Endodermal cell (in vitro differentiated cells): ENCODE data around the gene PRKCD. TPM values are rescaled to one million over a fixed set of nuclear protein-coding genes. Genes with fewer than 3 reads are reported as not detected.

Source experiments
- DNase-seq: peaks from one replicate; pipeline ENCODE4 v3.0.0-alpha.2; 2017
- H3K27ac ChIP-seq: 2 replicates; pipeline ENCODE4 v1.5.1; 2013; ENCODE audit warnings: mild to moderate bottlenecking, low read depth, low read length, moderate library complexity
- H3K27me3 ChIP-seq: 2 replicates; pipeline ENCODE4 v1.6.1; 2013; ENCODE audit warnings: mild to moderate bottlenecking, low read length, moderate library complexity; ENCODE audit not compliant: insufficient read depth, control insufficient read depth, poor library complexity, severe bottlenecking
- H3K36me3 ChIP-seq: 2 replicates; pipeline ENCODE4 v1.7.0; 2013; ENCODE audit warnings: mild to moderate bottlenecking, low read length, moderate library complexity; ENCODE audit not compliant: control insufficient read depth, insufficient read depth
- H3K4me1 ChIP-seq: one replicate; pipeline ENCODE4 v1.7.0; 2013; ENCODE audit warnings: low read length; ENCODE audit not compliant: control insufficient read depth, insufficient read depth
- H3K4me3 ChIP-seq: 2 replicates; pipeline ENCODE4 v1.5.1; 2013; ENCODE audit warnings: mild to moderate bottlenecking, low read length, moderate library complexity
- H3K9ac ChIP-seq: 2 replicates; pipeline ENCODE4 v1.6.1; 2013; ENCODE audit warnings: mild to moderate bottlenecking, low read length, moderate library complexity; ENCODE audit not compliant: poor library complexity, severe bottlenecking; ENCODE audit errors: extremely low read depth
- H3K9me3 ChIP-seq: 2 replicates; pipeline ENCODE4 v1.6.1; 2013; ENCODE audit warnings: mild to moderate bottlenecking, low read length, moderate library complexity; ENCODE audit not compliant: control insufficient read depth
- H3K27ac Mint-ChIP-seq: 2 replicates; pipeline ENCODE4 v1.8.0; 2020; ENCODE audit warnings: mixed read lengths
- H3K27me3 Mint-ChIP-seq: 2 replicates; pipeline ENCODE4 v1.8.0; 2021; ENCODE audit warnings: mild to moderate bottlenecking, mixed read lengths; ENCODE audit not compliant: insufficient read depth
- H3K36me3 Mint-ChIP-seq: 2 replicates; pipeline ENCODE4 v1.8.0; 2020; ENCODE audit warnings: low read depth, mixed read lengths
- H3K4me1 Mint-ChIP-seq: 2 replicates; pipeline ENCODE4 v1.8.0; 2020; ENCODE audit warnings: mixed read lengths
- H3K4me3 Mint-ChIP-seq: 2 replicates; pipeline ENCODE4 v1.8.0; 2020; ENCODE audit warnings: mild to moderate bottlenecking, moderate library complexity, mixed read lengths
- H3K9me3 Mint-ChIP-seq: 2 replicates; pipeline ENCODE4 v1.8.0; 2020; ENCODE audit warnings: mild to moderate bottlenecking, mixed read lengths
- CTCF ChIP-seq: fragments of 200-600 bp; sonication (generic); conservative IDR thresholded peaks from 2 replicates; pipeline ENCODE4 v1.5.0; 2021; ENCODE audit warnings: antibody characterized with exemption, mild to moderate bottlenecking
- WGBS, 2 experiments: methylation state at CpG; one replicate each; pipeline versions ENCODE4 v1.1.5 to v1.1.7; 2013; ENCODE audit warnings: missing lambda C conversion rate in 2 of 2, mixed read lengths in 1 of 2; ENCODE audit not compliant: insufficient coverage in 1 of 2, insufficient read length in 1 of 2; 5-methylcytosine and 5-hydroxymethylcytosine counted together
- total RNA-seq, 2 donors: library from RNA; stranded (reverse); fragmentation: NEBNext Ultra II Directional in 1 of 2; extraction: Animal tissue kit (Norgen Biotek cat#: 25700) in 1 of 2; gene quantifications; 2 replicates in 1 of 2; 3 replicates in 1 of 2; pipeline ENCODE4 v1.2.1, GENCODE V29; 2021

PRKCD gene
- total RNA-seq, 2 donors from 2014 or later, result 19.9 to 26.6 TPM

- peaks cover 6% of the 10 kb centered on the region for H3K36me3 ChIP-seq
- TF ChIP-seq CTCF, result peak; percentile 99
- H3K4me1 ChIP-seq, result peaks cover 7% of the 10 kb centered on the region
- H3K27me3 ChIP-seq, result no peaks in the 10 kb centered on the region
- no peak overlapping the region for H3K4me3 ChIP-seq
- peaks cover 4% of the 10 kb centered on the region for H3K4me1 Mint-ChIP-seq
- H3K36me3 Mint-ChIP-seq, result peaks cover 11% of the 10 kb centered on the region
- H3K9ac ChIP-seq, result no peak overlapping the region
- WGBS, 2 experiments, result 38 to 39% methylated on average over 23 to 36 of the region's 36 CpGs
- H3K27ac ChIP-seq, result no peak overlapping the region
- H3K4me3 Mint-ChIP-seq, result no peak overlapping the region
- H3K27me3 Mint-ChIP-seq, result no peaks in the 10 kb centered on the region
- H3K9me3 Mint-ChIP-seq, result peaks cover 2% of the 10 kb centered on the region
- peak; percentile 91 for DNase-seq
- no peak overlapping the region for H3K27ac Mint-ChIP-seq
- no peaks in the 10 kb centered on the region for H3K9me3 ChIP-seq
Observed at GRCh38 chr3:53195602-53196574, 34.9 kb downstream of the PRKCD start.

- Histone ChIP-seq H3K27me3 (no peaks in the 10 kb centered on the region), H3K9me3 (no peaks in the 10 kb centered on the region), H3K4me1 (peaks cover 7% of the 10 kb centered on the region), H3K9ac (no peak overlapping the region), H3K36me3 (peaks cover 4% of the 10 kb centered on the region), H3K27ac (no peak overlapping the region), H3K4me3 (no peak overlapping the region)
- peak; percentile 89 for DNase-seq
- no peak overlapping the region for H3K4me3 Mint-ChIP-seq
- 74 to 83% methylated on average over 10 to 17 of the region's 17 CpGs for WGBS, 2 experiments
- peaks cover 4% of the 10 kb centered on the region for H3K4me1 Mint-ChIP-seq
- H3K9me3 Mint-ChIP-seq, result peaks cover 5% of the 10 kb centered on the region
- H3K27me3 Mint-ChIP-seq, result no peaks in the 10 kb centered on the region
- no peak overlapping the region for H3K27ac Mint-ChIP-seq
- H3K36me3 Mint-ChIP-seq, result peaks cover 11% of the 10 kb centered on the region
- TF ChIP-seq CTCF, result peak; percentile 17
Observed at GRCh38 chr3:53196575-53197407, 35.8 kb downstream of the PRKCD start.

GRCh38 chr3:53198256-53198977, 37.4 kb downstream of the PRKCD start:
- Mint-ChIP-seq H3K4me1 (peaks cover 4% of the 10 kb centered on the region), H3K27ac (no peak overlapping the region), H3K36me3 (no peaks in the 10 kb centered on the region), H3K27me3 (peaks cover 2% of the 10 kb centered on the region), H3K9me3 (peaks cover 7% of the 10 kb centered on the region), H3K4me3 (no peak overlapping the region)
- H3K27ac ChIP-seq, result no peak overlapping the region
- H3K4me1 ChIP-seq, result peaks cover 7% of the 10 kb centered on the region
- peak; percentile 61 for TF ChIP-seq CTCF
- no peaks in the 10 kb centered on the region for H3K27me3 ChIP-seq
- H3K9me3 ChIP-seq, result no peaks in the 10 kb centered on the region
- H3K9ac ChIP-seq, result no peak overlapping the region
- no peaks in the 10 kb centered on the region for H3K36me3 ChIP-seq
- no peak overlapping the region for H3K4me3 ChIP-seq
- DNase-seq, result peak; percentile 78
- WGBS, 2 experiments, result 73 to 81% methylated on average over 7 to 10 of the region's 10 CpGs
